CMK (cell line): Measurements from ENCODE around the gene BMP7.

ENCODE experiments used
- DNase-seq: peaks from one replicate; pipeline ENCODE4 v3.0.0-alpha.2; 2010; ENCODE audit warnings: low read depth

Gene BMP7

GRCh38 chr20:57266291-57267157 lies at the start of gene BMP7:
BMP7 (minus strand) TSS chr20:57266641; CDS start chr20:57266122, 519 bp downstream.
- DNase-seq, result no peak

GRCh38 chr20:57315976-57316480 lies 49.6 kb upstream of the BMP7 start:
- no peak for DNase-seq

- no peak for DNase-seq
Measured at GRCh38 chr20:57315083-57315975, 48.9 kb upstream of the BMP7 start.

- DNase-seq, result no peak
Measured at GRCh38 chr20:57313951-57314350, 47.5 kb upstream of the BMP7 start.

- DNase-seq, result no peak
Measured at GRCh38 chr20:57313230-57313629, 46.8 kb upstream of the BMP7 start.

- no peak for DNase-seq
Measured at GRCh38 chr20:57312138-57312537, 45.7 kb upstream of the BMP7 start.

GRCh38 chr20:57310821-57311514 lies 44.5 kb upstream of the BMP7 start:
- no peak for DNase-seq

- DNase-seq, result no peak
Measured at GRCh38 chr20:57309544-57310115, 43.2 kb upstream of the BMP7 start.

- no peak for DNase-seq
Measured at GRCh38 chr20:57308451-57309271, 42.2 kb upstream of the BMP7 start.

GRCh38 chr20:57306747-57307146 lies 40.3 kb upstream of the BMP7 start:
- DNase-seq, result no peak

GRCh38 chr20:57301026-57301425 lies 34.6 kb upstream of the BMP7 start:
- no peak for DNase-seq

GRCh38 chr20:57298457-57298856 lies 32.0 kb upstream of the BMP7 start:
- no peak for DNase-seq

GRCh38 chr20:57294550-57294949 lies 28.1 kb upstream of the BMP7 start:
- DNase-seq, result no peak

- no peak for DNase-seq
Measured at GRCh38 chr20:57293995-57294394, 27.6 kb upstream of the BMP7 start.

GRCh38 chr20:57292611-57293010 lies 26.2 kb upstream of the BMP7 start:
- DNase-seq, result no peak

- DNase-seq, result no peak
Measured at GRCh38 chr20:57291694-57292093, 25.3 kb upstream of the BMP7 start.

- no peak for DNase-seq
Measured at GRCh38 chr20:57291003-57291402, 24.6 kb upstream of the BMP7 start.

GRCh38 chr20:57290178-57290484 lies 23.7 kb upstream of the BMP7 start:
- no peak for DNase-seq

- DNase-seq, result no peak
Measured at GRCh38 chr20:57289391-57290177, 23.1 kb upstream of the BMP7 start.

- no peak for DNase-seq
Measured at GRCh38 chr20:57288651-57289277, 22.3 kb upstream of the BMP7 start.
